Stimulated activated CD4-positive, alpha-beta T cell treated with anti-CD3 and anti-CD28 coated beads, Interleukin-4, amount 100 ng/mL, for 1 hour (primary cell): ENCODE data around the gene CLDN11.

Experiments used
- DNase-seq: peaks from one replicate; pipeline ENCODE4 v3.0.0-alpha.2; 2020

Gene CLDN11

GRCh38 chr3:170473358-170473757 is 54.7 kb downstream of the CLDN11 start:
- DNase-seq: no peak

GRCh38 chr3:170475092-170475685 is 56.5 kb downstream of the CLDN11 start:
- DNase-seq: no peak

- DNase-seq: no peak
Observed at GRCh38 chr3:170476291-170476690, 57.6 kb downstream of the CLDN11 start.

GRCh38 chr3:170477395-170477794 is 58.7 kb downstream of the CLDN11 start:
- DNase-seq: no peak

GRCh38 chr3:170480111-170480510 is 61.4 kb downstream of the CLDN11 start:
- DNase-seq: no peak

- no peak for DNase-seq
Observed at GRCh38 chr3:170482199-170482598, 63.5 kb downstream of the CLDN11 start.

- DNase-seq: no peak
Observed at GRCh38 chr3:170483485-170484262, 65.0 kb downstream of the CLDN11 start.
